ENCODE results near the gene PBRM1. TPM values are rescaled to one million over a fixed set of nuclear protein-coding genes. Genes with fewer than 3 reads are reported as not detected.
A peak's percentile ranks its signal among the peaks of the same experiment; 100 is the strongest.

PBRM1 gene
- total and polyA plus RNA-seq, 2 of the 13 experiments (the other 11 are each of a cell fraction or from before 2014, with no cell fraction given), result 10.9 to 33.2 TPM

- peak; percentile 68; the same call in 1 of the 2 replicates for TF ChIP-seq ARHGAP35 (CRISPR knock-in tag; IDR thresholded peaks at IDR 0.05; ENCODE audit: borderline replicate concordance)
- TF ChIP-seq MXD1 (CRISPR knock-in tag; IDR thresholded peaks at IDR 0.05), result peak; percentile 49; the same call in 1 of the 2 replicates
- TF ChIP-seq ZNF879 (CRISPR knock-in tag; IDR thresholded peaks at IDR 0.05), result peak; percentile 91
- peak; percentile 98 for TF ChIP-seq ZNF563 (CRISPR knock-in tag; IDR thresholded peaks at IDR 0.05)
- peak; percentile 59 for TF ChIP-seq CTCF (CRISPR knock-in tag; IDR thresholded peaks at IDR 0.05)
- TF ChIP-seq ZNF564 (CRISPR knock-in tag; IDR thresholded peaks at IDR 0.05), result peak; percentile 69; the same call in 1 of the 2 replicates
- peak in 1 of 2 experiments; percentile 36; a peak in 1 of 4 replicates for TF ChIP-seq POLR2A (IDR thresholded peaks at IDR 0.05; ENCODE audit: insufficient read depth in 1 of 2, low read depth in 2 of 2, low read length in 2 of 2)
- peak; percentile 54; the same call in 1 of the 2 replicates for TF ChIP-seq ZNF543 (CRISPR knock-in tag; IDR thresholded peaks at IDR 0.05)
- TF ChIP-seq ZNF232 (CRISPR knock-in tag; IDR thresholded peaks at IDR 0.05; ENCODE audit: borderline replicate concordance), result no peak
- TF ChIP-seq ZNF614 (CRISPR knock-in tag; IDR thresholded peaks at IDR 0.05; ENCODE audit: borderline replicate concordance), result no peak
- peak; percentile 58; the same call in 1 of the 2 replicates for TF ChIP-seq ZFP41 (CRISPR knock-in tag; IDR thresholded peaks at IDR 0.05; ENCODE audit: borderline replicate concordance)
- peak; percentile 38; the same call in 1 of the 2 replicates for TF ChIP-seq ZNF552 (CRISPR knock-in tag; IDR thresholded peaks at IDR 0.05; ENCODE audit: borderline replicate concordance)
- TF ChIP-seq ARID4A (CRISPR knock-in tag; IDR thresholded peaks at IDR 0.05; ENCODE audit: borderline replicate concordance), result peak; percentile 24; the same call in 1 of the 2 replicates
- TF ChIP-seq KMT2A (CRISPR knock-in tag; IDR thresholded peaks at IDR 0.05), result no peak
- peak; percentile 28 for TF ChIP-seq NR2C2 (CRISPR knock-in tag; IDR thresholded peaks at IDR 0.05; ENCODE audit: borderline replicate concordance)
- no peak for TF ChIP-seq PPARG (CRISPR knock-in tag; conservative IDR thresholded peaks at IDR 0.05)
- TF ChIP-seq POLR2G (IDR thresholded peaks at IDR 0.05; ENCODE audit: low read depth, low read length), result peak; percentile 64
- TF ChIP-seq SKI (IDR thresholded peaks at IDR 0.05; ENCODE audit: partially characterized antibody), result peak; percentile 30
- peak; percentile 82; the same call in 1 of the 2 replicates for TF ChIP-seq KLF15 (CRISPR knock-in tag; IDR thresholded peaks at IDR 0.05; ENCODE audit: borderline replicate concordance)
- no peak for TF ChIP-seq BATF2 (CRISPR knock-in tag; IDR thresholded peaks at IDR 0.05)
- peak; percentile 23; the same call in 1 of the 3 replicates for TF ChIP-seq MXI1 (IDR thresholded peaks at IDR 0.05; ENCODE audit: borderline replicate concordance, low read depth, low read length)
Measured at GRCh38 chr3:52533623-52534280, 152.0 kb downstream of the PBRM1 start, which contains the start of gene NT5DC2 (continued).
